Activated naive CD4-positive, alpha-beta T cell treated with anti-CD3 and anti-CD28 coated beads, Interleukin-2, amount 50 U/mL, for 24 hours (primary cell): ENCODE data around the gene SHISAL2B.
"Not testable (repeated sequence)": the region's sequence is repeated elsewhere in the genome, so short reads cannot be mapped to it uniquely, and the experiment has no call there.

ENCODE experiments used
- H3K27ac Mint-ChIP-seq: one replicate; pipeline ENCODE4 v1.8.0; 2021; ENCODE audit warnings: mild to moderate bottlenecking, mixed read lengths
- H3K27me3 Mint-ChIP-seq: one replicate; pipeline ENCODE4 v1.8.0; 2021; ENCODE audit warnings: mixed read lengths
- H3K36me3 Mint-ChIP-seq: one replicate; pipeline ENCODE4 v1.8.0; 2021; ENCODE audit warnings: mixed read lengths
- H3K4me1 Mint-ChIP-seq: one replicate; pipeline ENCODE4 v1.8.0; 2021; ENCODE audit warnings: mixed read lengths
- H3K4me3 Mint-ChIP-seq: one replicate; pipeline ENCODE4 v1.8.0; 2021; ENCODE audit warnings: mild to moderate bottlenecking, mixed read lengths
- H3K9me3 Mint-ChIP-seq: one replicate; pipeline ENCODE4 v1.8.0; 2021; ENCODE audit warnings: mixed read lengths

The SHISAL2B gene

GRCh38 chr5:64682608-64683007 lies 7.7 kb upstream of the SHISAL2B start:
- no peaks in the 10 kb centered on the region for H3K9me3 Mint-ChIP-seq
- no peaks in the 10 kb centered on the region for H3K36me3 Mint-ChIP-seq
- H3K4me1 Mint-ChIP-seq = no peaks in the 10 kb centered on the region
- no peak overlapping the region for H3K27ac Mint-ChIP-seq
- H3K4me3 Mint-ChIP-seq = no peak overlapping the region
- peaks cover 13% of the 10 kb centered on the region for H3K27me3 Mint-ChIP-seq

- H3K27me3 Mint-ChIP-seq = peaks cover 25% of the 10 kb centered on the region
- no peaks in the 10 kb centered on the region for H3K9me3 Mint-ChIP-seq
- no peak overlapping the region for H3K4me3 Mint-ChIP-seq
- no peak overlapping the region for H3K27ac Mint-ChIP-seq
- no peaks in the 10 kb centered on the region for H3K36me3 Mint-ChIP-seq
- H3K4me1 Mint-ChIP-seq = peaks cover 7% of the 10 kb centered on the region
These were observed 4.4 kb upstream of the SHISAL2B start for GRCh38 chr5:64685866-64686265.

- Mint-ChIP-seq H3K27ac (no peak overlapping the region), H3K27me3 (peaks cover 36% of the 10 kb centered on the region), H3K9me3 (no peaks in the 10 kb centered on the region), H3K4me1 (peaks cover 7% of the 10 kb centered on the region), H3K4me3 (no peak overlapping the region), H3K36me3 (no peaks in the 10 kb centered on the region)
These were observed 1.9 kb upstream of the SHISAL2B start for GRCh38 chr5:64688391-64688790.

- Mint-ChIP-seq H3K4me3 (no peak overlapping the region), H3K9me3 (no peaks in the 10 kb centered on the region), H3K27ac (no peak overlapping the region), H3K4me1 (peaks cover 7% of the 10 kb centered on the region), H3K27me3 (peaks cover 41% of the 10 kb centered on the region), H3K36me3 (no peaks in the 10 kb centered on the region)
These were observed 1.3 kb upstream of the SHISAL2B start for GRCh38 chr5:64688965-64689364.

- Mint-ChIP-seq H3K9me3 (no peaks in the 10 kb centered on the region), H3K4me1 (peaks cover 7% of the 10 kb centered on the region), H3K27ac (no peak overlapping the region), H3K27me3 (peaks cover 42% of the 10 kb centered on the region), H3K4me3 (peak overlapping the region; percentile 41), H3K36me3 (no peaks in the 10 kb centered on the region)
These were observed 243 bp upstream of the SHISAL2B start for GRCh38 chr5:64690104-64690416.

GRCh38 chr5:64691291-64691690 lies 988 bp downstream of the SHISAL2B start:
- Mint-ChIP-seq H3K27ac (no peak overlapping the region), H3K27me3 (peaks cover 44% of the 10 kb centered on the region), H3K9me3 (no peaks in the 10 kb centered on the region), H3K4me1 (peaks cover 7% of the 10 kb centered on the region), H3K36me3 (no peaks in the 10 kb centered on the region), H3K4me3 (no peak overlapping the region)

- H3K4me1 Mint-ChIP-seq = peaks cover 7% of the 10 kb centered on the region
- H3K4me3 Mint-ChIP-seq = no peak overlapping the region
- H3K9me3 Mint-ChIP-seq = peaks cover 6% of the 10 kb centered on the region
- H3K27me3 Mint-ChIP-seq = peaks cover 36% of the 10 kb centered on the region
- no peak overlapping the region for H3K27ac Mint-ChIP-seq
- H3K36me3 Mint-ChIP-seq = no peaks in the 10 kb centered on the region
These were observed 3.3 kb downstream of the SHISAL2B start for GRCh38 chr5:64693636-64694035.

GRCh38 chr5:64696414-64696813 lies 6.1 kb downstream of the SHISAL2B start:
- not testable (repeated sequence) for H3K27ac Mint-ChIP-seq, H3K36me3 Mint-ChIP-seq, H3K4me1 Mint-ChIP-seq, H3K4me3 Mint-ChIP-seq, H3K9me3 Mint-ChIP-seq
- peaks cover 20% of the 10 kb centered on the region for H3K27me3 Mint-ChIP-seq

- Mint-ChIP-seq H3K36me3 (no peaks in the 10 kb centered on the region), H3K27me3 (peaks cover 8% of the 10 kb centered on the region), H3K4me3 (no peak overlapping the region), H3K9me3 (peaks cover 6% of the 10 kb centered on the region), H3K27ac (no peak overlapping the region), H3K4me1 (no peaks in the 10 kb centered on the region)
These were observed 10.5 kb downstream of the SHISAL2B start for GRCh38 chr5:64700765-64701164.

- H3K27me3 Mint-ChIP-seq, H3K9me3 Mint-ChIP-seq, H3K4me3 Mint-ChIP-seq, H3K4me1 Mint-ChIP-seq, H3K36me3 Mint-ChIP-seq, H3K27ac Mint-ChIP-seq: not testable (repeated sequence)
These were observed 15.8 kb downstream of the SHISAL2B start for GRCh38 chr5:64706074-64706473.

GRCh38 chr5:64707191-64707590 lies 16.9 kb downstream of the SHISAL2B start:
- Mint-ChIP-seq H3K36me3 (no peaks in the 10 kb centered on the region), H3K4me3 (no peak overlapping the region), H3K9me3 (no peaks in the 10 kb centered on the region), H3K27me3 (peaks cover 8% of the 10 kb centered on the region), H3K4me1 (no peaks in the 10 kb centered on the region), H3K27ac (no peak overlapping the region)

- not testable (repeated sequence) for H3K4me3 Mint-ChIP-seq, H3K27me3 Mint-ChIP-seq, H3K4me1 Mint-ChIP-seq, H3K9me3 Mint-ChIP-seq, H3K27ac Mint-ChIP-seq, H3K36me3 Mint-ChIP-seq
These were observed 24.2 kb downstream of the SHISAL2B start for GRCh38 chr5:64714495-64714894.

GRCh38 chr5:64722588-64722987 lies 32.3 kb downstream of the SHISAL2B start:
- no peak overlapping the region for H3K4me3 Mint-ChIP-seq
- no peaks in the 10 kb centered on the region for H3K9me3 Mint-ChIP-seq
- no peaks in the 10 kb centered on the region for H3K4me1 Mint-ChIP-seq
- H3K36me3 Mint-ChIP-seq = peaks cover 16% of the 10 kb centered on the region
- no peaks in the 10 kb centered on the region for H3K27me3 Mint-ChIP-seq
- no peak overlapping the region for H3K27ac Mint-ChIP-seq

GRCh38 chr5:64727150-64727549 lies 36.8 kb downstream of the SHISAL2B start:
- H3K27me3 Mint-ChIP-seq = no peaks in the 10 kb centered on the region
- H3K4me3 Mint-ChIP-seq = no peak overlapping the region
- H3K36me3 Mint-ChIP-seq = peaks cover 25% of the 10 kb centered on the region

GRCh38 chr5:64742411-64742810 lies 52.1 kb downstream of the SHISAL2B start:
- Mint-ChIP-seq H3K4me1 (peaks cover 19% of the 10 kb centered on the region), H3K9me3 (no peaks in the 10 kb centered on the region), H3K27me3 (no peaks in the 10 kb centered on the region), H3K4me3 (no peak overlapping the region), H3K27ac (no peak overlapping the region), H3K36me3 (peaks cover 10% of the 10 kb centered on the region)

More at GRCh38 chr5:64727150-64727549, 36.8 kb downstream of the SHISAL2B start:
- Mint-ChIP-seq H3K27ac (no peak overlapping the region), H3K4me1 (peaks cover 9% of the 10 kb centered on the region), H3K9me3 (no peaks in the 10 kb centered on the region)

- H3K4me1 Mint-ChIP-seq = peaks cover 19% of the 10 kb centered on the region
- no peaks in the 10 kb centered on the region for H3K9me3 Mint-ChIP-seq
- H3K27me3 Mint-ChIP-seq = no peaks in the 10 kb centered on the region
- no peak overlapping the region for H3K27ac Mint-ChIP-seq
- H3K36me3 Mint-ChIP-seq = peaks cover 8% of the 10 kb centered on the region
- no peak overlapping the region for H3K4me3 Mint-ChIP-seq
These were observed 52.5 kb downstream of the SHISAL2B start for GRCh38 chr5:64742821-64743220.

GRCh38 chr5:64744914-64745313 lies 54.6 kb downstream of the SHISAL2B start:
- no peak overlapping the region for H3K27ac Mint-ChIP-seq
- H3K36me3 Mint-ChIP-seq = peaks cover 2% of the 10 kb centered on the region
- H3K4me1 Mint-ChIP-seq = peaks cover 19% of the 10 kb centered on the region
- H3K9me3 Mint-ChIP-seq = no peaks in the 10 kb centered on the region
- no peaks in the 10 kb centered on the region for H3K27me3 Mint-ChIP-seq
- no peak overlapping the region for H3K4me3 Mint-ChIP-seq
